DOHH2 (cell line): Measurements from ENCODE around the gene BCL2L13.

Experiments
- CTCF ChIP-seq: fragments of 200-600 bp; sonication (generic); IDR thresholded peaks from one replicate; pipeline ENCODE4 v1.5.1; 2014; ENCODE audit warnings: antibody characterized with exemption, mild to moderate bottlenecking, low read depth, low read length; ENCODE audit not compliant: poor library complexity, severe bottlenecking
- EZH2phosphoT487 ChIP-seq: fragments of 200-600 bp; sonication (generic); IDR thresholded peaks from 2 replicates; pipeline ENCODE4 v1.6.1; 2017; ENCODE audit warnings: borderline replicate concordance, mild to moderate bottlenecking, antibody characterized with exemption, low read length, moderate library complexity, mixed read lengths

- TF ChIP-seq CTCF (no peak), EZH2phosphoT487 (no peak)
These were observed 40.3 kb downstream of the BCL2L13 start for GRCh38 chr22:17678817-17679385.
